Measurements from ENCODE around the gene OLR1.

- TF ChIP-seq POLR2A (IDR thresholded peaks at IDR 0.05): no peak
- TF ChIP-seq CTCF (IDR thresholded peaks at IDR 0.05): no peak
Observed at GRCh38 chr12:10135126-10135525, 36.8 kb downstream of the OLR1 start.
